Measurements from ENCODE around the gene SCAMP2.

GRCh38 chr15:74820056-74820455 lies 53.1 kb downstream of the SCAMP2 start:
- TF ChIP-seq MAX (IDR thresholded peaks at IDR 0.05) (no peak), TEAD4 (IDR thresholded peaks at IDR 0.05) (no peak), REST (IDR thresholded peaks at IDR 0.05; ENCODE audit: low read depth) (no peak), CEBPB (IDR thresholded peaks at IDR 0.05) (no peak), TCF12 (IDR thresholded peaks at IDR 0.05; ENCODE audit: low read depth) (no peak), USF1 (IDR thresholded peaks at IDR 0.05) (no peak), ZBTB7A (IDR thresholded peaks at IDR 0.05; ENCODE audit: low read depth) (no peak), TAF1 (IDR thresholded peaks at IDR 0.05; ENCODE audit: low read depth) (no peak), NFIC (IDR thresholded peaks at IDR 0.05) (no peak), EGR1 (IDR thresholded peaks at IDR 0.05) (no peak), YY1 (IDR thresholded peaks at IDR 0.05; ENCODE audit: low read depth) (no peak)

Data from Ishikawa (cell line).